Germinal center (tissue), 1 donor: ENCODE results near the gene MICAL2.

Source experiments
- DNase-seq: peaks from one replicate; pipeline ENCODE4 v3.0.0; 2012; ENCODE audit warnings: mixed read lengths, low spot score

MICAL2 gene

DNA sequence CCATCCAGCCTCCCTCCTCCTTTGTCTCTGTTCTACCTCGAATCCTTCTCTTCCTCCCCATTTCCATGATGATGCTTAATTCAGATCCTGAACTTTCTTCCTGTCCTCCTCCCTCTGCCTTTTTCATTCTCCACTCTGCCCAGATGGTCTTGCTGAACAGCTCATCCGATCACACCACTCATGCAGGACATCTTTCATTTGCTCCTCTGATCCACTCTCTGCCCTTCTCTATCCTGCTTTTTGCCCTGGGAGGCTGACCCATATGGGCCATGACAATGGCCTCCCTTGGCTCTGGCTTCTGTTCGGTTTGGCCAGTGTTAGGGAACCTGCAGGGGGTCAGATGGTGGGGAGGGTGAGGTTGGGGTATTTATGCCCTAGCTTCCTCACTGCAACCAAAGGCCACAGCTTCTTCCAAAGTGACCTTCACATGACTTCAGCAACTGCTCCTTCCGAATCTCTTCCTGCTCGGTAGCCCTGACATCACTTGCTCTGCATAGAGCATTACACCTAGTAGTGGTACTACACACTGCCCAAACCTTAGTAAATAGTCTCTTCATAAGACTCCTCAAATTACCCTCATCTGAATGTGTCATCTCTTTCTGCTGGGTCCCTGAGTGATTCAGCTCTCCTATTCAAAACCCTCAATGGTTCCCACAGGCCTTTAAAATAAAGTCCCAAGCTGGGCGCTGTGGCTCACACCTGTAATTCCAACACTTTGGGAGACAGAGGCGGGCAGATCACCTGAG lies 32.7 kb upstream of the MICAL2 start:
- DNase-seq = no peak

DNA sequence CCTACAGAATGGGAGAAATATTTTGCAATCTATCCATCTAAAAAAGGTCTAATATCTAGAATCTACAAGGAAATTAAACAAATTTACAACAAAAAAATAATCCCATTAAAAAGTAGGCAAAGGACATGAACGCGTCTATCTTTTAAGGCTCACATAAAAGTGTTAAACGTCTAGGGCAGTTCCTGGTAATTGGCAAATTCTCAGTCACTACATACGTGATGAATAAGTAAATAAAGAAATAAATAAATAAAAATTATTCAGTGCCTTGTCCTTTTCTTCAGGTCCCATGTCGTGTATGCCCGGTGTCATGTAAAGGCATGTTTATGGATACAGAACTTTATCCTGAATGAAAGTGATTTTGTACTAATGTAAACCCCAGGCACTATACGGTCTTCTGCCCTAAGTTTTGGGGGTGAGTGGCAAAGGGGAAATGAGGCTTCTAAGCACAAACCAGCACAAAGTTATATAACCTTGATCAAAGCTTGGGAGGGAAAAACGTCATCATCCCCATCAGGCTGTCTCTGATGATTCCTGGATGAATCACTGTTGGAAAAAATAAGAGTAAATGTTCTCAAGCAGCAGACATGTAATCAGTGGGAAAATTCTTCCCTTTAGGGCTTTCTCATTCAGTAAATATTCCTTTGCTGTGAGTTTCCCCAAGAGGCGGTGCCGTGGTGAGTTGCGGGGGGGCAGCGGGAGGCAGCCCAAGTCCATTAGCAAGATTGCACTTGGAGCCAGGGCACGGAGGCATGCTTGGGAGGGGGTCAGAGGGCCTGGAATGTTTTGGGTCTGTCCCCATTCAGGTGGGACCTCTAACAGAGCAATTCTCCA lies 30.4 kb upstream of the MICAL2 start:
- no peak for DNase-seq

DNA sequence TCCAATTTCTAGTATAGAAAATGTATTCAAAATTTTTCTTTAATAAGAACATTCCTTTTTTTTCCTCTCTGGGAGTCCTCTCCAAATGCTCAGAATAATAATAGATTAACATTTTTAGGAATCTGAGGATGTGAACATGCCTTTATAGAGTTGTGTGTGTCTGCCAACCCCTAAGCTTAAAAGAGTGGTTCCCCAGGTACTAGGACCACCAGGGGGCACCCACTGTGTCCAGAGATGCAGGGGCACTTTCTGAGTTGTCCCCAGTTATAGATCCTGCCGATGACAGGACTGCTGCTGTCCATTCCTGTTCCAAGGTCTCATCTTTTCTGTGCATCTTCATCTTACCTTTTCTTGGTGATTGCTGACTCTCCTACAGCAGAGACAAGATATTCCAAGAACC lies 27.0 kb upstream of the MICAL2 start:
- DNase-seq = no peak

DNA sequence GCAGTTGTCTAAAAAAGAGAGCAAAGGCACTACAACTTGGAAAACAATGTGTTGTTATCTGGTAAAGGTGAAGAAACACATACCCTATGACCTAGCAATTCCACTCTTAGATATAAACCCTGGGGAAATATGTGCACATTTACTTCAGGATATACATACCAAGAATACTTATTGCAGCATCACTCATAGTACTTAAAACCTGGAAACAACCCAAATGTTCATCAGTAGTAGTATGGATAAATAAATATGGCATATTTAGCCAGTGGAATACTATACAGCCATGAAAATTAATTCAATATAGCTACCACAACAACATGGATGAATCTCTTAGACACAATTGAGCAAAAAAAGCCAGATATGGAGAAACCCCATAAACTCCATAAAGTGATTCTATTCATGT lies 26.1 kb upstream of the MICAL2 start:
- no peak for DNase-seq

DNA sequence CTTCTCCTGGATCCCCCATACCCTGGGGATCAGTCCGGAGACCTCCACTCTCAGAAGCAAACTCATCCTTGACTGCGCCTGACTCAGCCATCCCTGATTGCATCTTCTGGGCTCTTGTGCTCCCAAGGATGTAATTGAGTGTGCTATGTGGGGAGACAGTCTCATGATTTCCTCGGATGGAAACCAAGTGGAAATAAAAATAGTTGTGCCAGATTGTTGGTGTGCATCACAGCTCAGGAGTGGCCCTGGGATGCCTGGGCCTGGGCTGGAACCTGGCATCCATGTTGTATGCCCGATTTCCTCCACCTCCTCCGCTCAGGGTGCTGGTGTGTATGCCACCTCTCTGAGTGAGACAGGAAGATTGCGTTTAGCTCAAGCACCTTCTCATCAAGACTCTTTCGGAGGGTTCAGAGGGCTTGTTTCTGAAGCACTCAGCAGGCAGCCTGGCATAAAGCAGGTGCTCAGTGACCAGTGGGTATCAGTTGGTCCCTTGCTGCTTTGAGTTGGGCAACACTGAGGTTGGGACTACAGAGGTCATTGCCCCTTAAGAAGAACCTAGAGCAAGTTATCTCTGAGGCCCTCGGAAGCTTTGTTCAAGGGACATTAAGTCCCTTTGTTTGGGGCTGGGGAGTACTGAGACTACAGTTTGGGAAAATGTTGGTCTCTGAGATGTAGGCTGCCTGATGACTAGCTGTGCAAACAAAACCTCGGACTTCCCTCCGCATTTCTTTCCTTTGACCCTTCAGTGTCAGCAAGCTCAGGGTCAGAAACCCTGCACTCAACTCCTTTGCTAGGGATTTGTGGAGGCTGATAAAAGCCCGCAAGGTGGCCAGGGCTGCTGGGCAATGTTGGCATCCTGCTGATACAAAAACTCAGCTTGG lies 24.8 kb upstream of the MICAL2 start:
- DNase-seq = no peak

DNA sequence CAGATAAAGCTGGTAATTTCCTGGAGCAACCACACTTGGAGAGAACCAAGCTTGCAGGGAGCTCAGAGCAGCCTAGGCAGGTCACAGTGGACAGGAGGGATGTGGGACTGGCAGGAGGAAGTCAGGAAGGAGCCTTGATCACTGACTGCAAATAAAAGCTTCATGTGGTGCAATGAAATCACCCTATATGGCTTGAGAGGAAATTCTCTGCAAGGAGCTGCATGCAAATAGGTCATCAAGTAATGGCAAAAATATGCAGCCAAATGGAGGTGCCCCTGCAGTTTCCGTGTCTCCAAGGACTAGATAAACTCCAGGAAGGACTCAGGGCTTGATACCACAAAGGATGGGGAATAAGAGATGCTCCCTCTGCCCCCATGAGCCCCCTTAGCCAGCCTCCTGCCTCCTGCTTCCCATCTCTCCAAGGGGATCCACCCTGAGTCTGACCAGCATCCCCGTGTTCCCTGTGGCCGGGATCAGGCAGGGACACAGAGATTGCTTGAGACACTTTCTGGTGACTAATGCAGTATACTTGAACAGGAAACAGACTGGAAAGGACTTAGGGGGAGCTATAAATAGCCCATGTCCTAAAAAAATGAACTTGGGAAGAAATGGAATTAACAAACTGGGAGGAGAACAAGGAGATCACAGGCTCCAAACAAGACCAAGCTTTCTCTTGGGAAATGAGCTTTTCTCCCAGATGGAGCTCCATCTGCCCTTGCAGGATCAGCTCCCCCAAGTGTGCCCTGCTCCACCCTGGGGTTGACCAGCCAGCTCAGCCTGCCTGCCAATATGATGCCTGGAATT lies 23.9 kb upstream of the MICAL2 start:
- DNase-seq = no peak

DNA sequence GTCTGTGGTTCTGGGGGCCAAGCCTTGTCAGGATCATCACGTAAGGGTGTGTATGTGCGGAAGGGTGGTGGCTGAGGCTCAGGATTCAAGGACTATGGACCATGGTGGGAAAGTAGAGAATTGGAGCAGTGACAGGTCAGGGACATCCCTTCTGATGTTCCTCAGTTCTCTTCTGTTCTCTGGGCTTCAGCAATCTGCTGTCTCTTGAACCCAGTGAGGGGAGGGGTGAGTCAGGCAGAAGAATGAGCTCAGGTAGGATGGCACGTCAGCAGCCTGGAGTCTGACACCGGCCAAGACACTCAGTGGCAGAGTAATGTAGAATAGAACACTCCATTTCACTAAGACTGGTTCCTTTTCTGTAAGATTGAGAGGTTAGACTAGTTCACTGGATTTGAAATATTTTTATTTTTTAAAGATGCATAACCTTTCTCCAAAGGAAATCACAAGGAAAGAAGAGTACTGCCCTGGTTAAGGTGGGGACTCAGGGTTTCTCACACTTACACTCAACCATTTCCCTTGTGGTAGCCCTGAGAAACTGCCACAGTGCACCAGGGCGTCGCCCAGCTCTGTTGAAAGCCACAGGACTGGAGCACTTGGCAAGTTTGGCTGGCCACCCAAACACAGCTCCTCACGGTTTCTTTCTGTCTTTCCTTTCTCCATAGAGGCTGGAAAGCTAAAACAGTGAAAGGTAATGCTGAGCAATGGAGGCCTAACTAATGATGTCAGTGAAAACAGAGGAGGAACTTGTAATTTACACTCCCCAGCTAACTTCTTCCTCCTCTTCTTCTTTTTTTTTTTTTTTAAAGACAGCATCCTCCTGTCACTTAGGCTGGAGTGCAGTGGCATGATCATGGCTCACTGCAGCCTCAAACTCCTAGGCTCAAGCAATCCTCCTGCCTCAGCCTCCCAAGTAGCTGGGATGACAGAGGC lies 23.1 kb upstream of the MICAL2 start:
- DNase-seq = no peak

DNA sequence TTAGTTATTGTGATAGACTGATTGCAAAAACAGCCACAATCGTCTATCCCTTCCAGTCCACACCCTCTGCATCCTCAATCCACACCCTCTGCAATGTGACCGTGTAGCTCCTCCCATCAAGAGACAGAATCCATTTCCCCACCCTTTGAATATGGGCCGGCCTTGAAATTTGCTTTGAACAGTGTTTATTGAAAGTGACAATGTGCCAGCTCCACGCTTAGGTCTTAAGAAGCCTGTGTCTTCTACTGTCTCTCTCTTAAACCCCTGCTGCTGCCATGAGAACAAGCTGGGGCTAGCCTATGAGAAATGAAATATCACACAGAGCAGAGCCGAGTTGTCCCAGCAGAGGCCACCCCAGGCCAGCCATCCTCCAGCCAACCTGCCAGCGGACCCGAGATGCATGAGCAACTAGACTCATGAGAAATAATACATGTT lies 22.3 kb upstream of the MICAL2 start:
- DNase-seq = no peak

DNA sequence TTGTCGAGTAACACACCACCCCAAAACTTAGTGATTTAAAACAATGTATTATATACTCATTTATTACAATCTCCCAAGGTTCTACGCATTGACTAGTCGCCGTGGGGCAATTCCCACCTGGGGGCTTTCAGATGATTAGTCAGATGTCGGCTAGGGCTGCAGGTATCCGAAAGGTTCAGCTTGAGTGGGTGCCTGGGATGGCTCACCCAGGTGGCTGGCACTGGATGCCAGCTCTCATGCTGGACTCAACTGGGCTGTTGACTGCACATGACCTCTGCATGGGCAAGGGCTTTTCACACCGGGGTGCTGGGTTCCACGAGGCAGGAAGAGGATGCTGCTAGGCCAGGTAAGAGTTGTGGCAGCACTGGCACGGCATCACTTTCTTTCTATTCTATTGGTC lies 21.9 kb upstream of the MICAL2 start:
- DNase-seq = no peak

DNA sequence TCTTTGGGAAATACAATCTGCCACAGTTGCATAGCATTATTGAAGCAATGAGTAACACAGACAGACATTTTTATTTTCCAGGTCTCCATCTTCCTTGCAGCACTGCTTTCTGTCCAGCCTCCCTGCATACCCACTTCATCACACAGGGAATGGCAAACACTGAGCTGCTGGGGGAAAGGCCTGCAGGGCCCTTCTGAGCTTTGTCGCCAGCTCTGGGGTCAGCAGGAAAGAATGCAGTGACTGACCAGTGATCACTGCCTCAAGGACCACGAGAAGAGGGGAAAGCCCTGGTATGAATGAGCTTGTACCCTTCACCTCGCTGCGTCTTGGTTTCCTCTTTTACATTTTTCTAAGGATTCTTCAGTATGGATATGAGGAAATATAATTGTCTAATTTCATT lies 21.3 kb upstream of the MICAL2 start:
- no peak for DNase-seq

DNA sequence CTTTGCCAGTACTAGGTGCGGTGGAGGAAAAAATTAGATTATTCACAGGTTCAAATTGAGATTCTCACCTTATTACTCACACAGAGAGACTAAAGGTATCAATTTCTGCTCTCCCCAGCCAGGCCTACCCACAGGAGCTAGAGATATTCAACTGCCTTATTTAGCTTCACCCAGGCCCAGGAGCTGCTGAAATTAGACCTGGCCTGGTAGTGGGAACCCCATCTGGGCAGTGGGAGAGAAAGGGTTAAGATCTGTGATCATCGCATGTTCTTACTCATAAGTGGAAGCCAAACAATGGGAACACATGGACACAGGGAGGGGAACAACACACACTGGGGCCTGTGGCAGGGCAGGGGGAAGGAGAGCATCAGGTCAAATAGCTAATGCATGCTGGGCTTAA lies 20.9 kb upstream of the MICAL2 start:
- no peak for DNase-seq

DNA sequence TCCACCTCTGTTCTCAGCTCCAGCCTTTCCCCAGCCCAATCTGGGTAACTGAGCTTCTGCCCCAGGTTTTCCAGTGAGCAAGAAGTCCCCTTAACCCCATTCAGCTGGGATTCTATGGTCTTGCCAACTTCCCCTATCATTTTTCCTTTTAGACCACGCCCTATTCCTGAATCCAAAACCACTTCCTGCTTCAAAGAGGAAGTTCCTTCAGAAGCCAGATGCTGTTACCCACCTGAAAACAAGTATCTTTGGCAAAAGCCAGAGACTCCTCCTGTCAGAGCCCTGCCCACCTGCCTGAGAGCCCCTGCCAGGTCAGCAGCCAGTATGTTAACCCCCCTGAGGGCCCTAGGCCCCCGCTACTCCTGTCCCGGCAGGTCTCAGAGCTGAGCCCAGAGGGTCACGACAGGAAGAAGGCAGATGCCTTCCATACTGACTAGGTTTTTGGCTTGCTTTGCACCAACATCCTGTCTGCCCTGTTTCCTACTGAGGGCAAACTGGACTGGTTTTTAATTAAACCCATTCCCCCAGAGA lies 20.3 kb upstream of the MICAL2 start:
- DNase-seq = no peak

DNA sequence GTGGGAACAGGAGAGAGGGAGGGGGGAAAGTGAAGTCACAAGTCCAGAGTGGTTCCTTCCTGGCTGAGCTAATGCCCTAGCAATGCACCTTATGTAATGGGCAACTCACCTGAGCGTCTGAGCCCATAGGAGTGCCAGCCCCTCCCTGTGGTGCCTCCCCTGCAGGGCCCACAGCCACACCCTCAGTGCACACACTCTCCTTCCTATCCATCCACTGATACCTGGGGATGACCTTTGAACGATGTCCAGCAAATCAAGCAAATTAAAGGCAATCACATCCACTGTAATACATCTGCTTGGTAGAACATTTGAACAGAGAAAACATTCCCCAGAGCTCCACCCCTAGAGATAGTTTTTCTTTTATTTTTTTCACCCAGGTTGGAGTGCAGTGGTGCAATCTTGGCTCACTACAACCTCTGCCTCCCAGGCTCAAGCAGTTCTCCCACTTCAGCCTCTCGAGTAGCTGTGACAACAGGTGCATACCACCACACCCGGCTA lies 19.6 kb upstream of the MICAL2 start:
- DNase-seq = no peak

DNA sequence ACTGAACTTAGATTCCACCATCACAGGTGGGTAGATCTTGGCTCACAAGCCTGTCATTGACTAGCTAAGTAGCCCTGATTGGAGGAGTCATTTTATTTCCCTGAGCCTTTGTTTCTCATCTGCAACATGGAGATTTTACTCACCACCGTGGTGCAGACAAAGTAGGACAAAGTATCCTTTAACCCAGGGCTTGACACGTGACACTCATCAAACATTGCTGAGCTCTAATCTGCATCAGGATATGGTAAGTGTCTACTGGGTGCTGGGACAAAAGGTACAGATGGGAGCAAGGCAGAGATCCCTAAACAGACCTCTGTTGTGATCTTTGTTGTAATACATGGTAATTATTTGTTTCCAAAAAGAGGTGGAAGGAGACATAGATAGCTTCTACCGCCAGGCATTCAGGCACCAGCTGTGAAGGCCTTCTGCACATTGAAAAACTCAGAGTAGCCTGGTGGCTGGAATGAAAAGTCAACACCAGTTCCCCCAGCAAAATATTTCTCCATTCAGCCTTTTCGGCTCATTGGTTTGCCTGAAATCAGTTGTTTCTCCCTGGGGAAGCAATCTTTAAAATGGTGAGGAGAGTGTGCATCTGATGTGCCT lies 18.3 kb upstream of the MICAL2 start:
- DNase-seq = no peak

DNA sequence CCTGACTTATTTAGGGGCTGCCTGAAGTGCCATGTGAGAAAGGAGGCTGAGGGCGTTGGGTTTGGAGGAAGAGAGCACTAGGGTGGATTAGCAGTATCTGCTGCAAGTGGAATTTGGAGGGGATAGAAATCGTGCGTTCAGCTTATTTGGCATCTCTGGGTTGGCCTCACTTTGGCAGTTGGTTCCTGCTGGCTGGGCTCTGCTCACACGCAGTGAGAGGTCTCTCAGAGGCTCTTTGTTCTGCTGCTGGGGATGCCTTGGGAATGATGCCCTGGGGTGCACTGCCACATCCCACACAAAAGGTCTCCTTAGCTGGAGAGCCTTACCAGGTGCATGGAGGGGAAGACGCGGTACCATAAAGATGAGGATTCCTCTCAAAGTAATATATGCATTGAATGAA lies 17.7 kb upstream of the MICAL2 start:
- no peak for DNase-seq

DNA sequence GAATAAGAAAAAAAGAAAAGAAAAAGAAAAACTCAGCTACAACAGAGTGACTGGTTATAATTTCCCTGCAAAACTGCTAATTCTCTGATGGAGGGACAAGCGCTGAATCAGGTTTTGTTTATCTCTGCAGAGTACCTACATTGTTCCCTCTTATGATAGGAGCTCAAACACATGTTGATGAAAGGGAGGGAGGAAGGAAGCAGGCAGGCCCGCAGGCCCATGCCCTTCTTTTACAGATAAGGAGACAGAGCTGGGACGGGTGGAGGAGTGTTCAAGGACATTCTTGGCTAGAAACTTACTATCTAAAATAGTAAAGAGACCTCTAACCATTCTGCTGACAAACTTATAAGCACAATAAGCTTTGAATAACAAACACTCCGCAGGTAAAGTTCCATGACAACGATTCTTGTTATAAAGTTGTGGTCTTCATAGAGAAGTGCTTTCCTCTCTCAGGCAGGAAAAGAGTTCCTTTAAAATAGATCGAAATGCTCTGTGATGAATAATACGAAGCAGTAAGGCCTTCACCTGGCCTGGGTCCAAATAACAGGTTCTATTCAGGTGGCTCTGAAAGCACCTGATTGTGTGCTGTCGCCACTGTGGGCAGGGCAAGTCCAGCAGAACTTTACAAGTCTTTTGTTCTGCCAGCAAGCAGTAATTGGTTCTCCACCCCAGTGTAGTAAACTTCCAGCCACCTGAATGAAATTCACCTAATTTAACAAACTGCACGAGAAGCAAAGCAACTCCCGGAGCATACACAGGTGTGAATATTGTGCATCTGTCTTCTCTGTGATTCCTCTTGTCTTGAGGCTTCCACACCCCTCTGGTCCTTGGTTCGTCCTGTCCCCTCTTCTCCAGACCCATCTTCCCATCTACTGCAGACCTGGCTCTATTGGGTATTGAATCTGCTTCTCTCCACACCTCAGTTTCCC lies 15.3 kb upstream of the MICAL2 start:
- DNase-seq = no peak

DNA sequence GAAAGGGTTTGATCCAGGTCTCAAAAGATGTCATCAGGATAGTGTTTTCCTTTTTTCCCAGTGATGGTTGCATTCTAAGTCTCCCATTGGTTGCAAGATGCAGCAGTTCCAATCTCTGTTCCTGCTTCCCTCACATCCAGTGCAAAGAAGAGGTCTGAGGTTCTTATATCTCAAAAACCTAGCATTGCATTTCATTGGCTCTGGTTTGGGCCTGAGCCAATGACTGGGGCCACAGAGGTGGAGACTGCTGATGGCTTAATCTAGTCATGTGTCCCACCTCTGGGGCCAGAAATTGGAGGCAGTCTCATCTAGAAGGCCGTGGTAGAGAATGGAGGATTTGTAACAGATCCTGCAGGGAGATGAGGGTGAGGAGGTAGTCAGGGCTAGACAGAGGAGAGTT lies 13.2 kb upstream of the MICAL2 start:
- no peak for DNase-seq

DNA sequence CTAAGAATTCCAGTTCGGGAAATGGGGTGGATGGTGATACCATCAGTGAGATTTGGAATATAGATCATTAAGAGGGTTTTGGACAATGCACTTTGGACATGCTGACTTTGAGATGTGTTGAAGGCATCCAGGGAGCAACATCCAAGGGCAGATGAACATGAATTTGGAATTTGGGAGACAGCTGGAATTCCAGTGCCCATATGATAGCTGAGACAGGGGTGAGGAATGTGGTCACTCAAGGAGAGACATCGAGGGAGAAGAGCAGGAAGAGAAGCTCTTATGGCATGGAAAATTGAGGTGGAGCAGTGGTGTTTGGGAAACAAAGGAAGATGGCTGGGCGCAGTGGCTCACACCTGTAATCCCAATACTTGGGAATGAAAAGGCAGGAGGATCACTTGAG lies 11.8 kb upstream of the MICAL2 start:
- no peak for DNase-seq
